HG03025 (cell line): ENCODE data around the gene PHLDA2.

Experiments
- ATAC-seq: cut with Tn5 transposase; IDR thresholded peaks from one replicate; pipeline ENCODE4 v1.9.1; 2021; ENCODE audit warnings: mild to moderate bottlenecking, moderate library complexity; ENCODE audit not compliant: unreplicated experiment, low FRiP score

PHLDA2 gene

DNA sequence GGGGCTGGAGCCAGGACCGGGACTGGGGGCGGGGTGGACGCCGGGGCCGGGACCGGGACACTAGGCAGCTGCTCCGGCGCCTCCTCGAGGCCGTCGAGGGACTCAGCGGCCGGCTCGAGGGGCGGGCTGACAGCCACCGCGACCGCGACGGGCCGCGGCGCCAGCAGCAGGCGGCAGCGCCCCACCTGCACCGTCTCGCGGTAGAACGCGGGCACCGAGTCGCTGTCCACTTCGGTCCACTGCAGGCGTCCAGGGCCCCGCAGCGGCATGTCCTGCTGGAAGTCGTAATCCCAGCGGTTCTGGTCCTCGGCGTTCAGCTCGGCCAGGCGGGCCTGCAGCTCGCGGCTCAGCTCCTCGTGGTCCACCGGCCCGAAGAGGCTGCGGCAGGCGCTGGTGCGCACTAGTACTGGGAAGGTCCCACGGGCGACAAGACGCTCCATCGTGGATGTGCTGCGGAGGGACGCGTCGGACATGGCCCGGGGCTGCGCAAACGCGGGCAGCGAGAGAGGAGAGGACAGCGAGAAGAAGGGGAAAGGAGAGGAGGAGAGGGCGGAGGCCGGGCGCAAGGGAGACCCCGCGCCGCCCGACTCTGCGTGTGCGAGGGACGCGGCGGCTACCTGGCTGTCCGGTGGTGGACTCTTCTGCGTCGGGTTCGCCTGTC lies 44.1 kb downstream of the PHLDA2 start:
- ATAC-seq = no peak

GRCh38 chr11:2883979-2884815 lies 45.0 kb downstream of the PHLDA2 start:
- ATAC-seq = no peak

DNA sequence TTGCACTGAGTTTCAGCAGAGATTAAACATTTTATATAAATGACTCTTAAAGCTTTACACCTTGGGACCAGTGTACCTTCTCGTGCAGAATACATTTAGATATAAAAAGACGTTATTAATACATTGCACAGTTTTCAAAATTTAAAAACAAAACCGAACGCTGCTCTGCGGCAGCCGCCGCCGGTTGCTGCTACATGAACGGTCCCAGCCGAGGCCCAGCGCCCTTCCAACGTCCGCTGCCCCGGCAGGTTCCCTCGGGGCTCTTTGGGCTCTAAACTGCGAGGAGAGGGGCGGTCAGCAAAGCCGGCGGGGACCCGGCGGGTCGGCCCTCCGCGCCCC lies 45.6 kb downstream of the PHLDA2 start:
- no peak for ATAC-seq

DNA sequence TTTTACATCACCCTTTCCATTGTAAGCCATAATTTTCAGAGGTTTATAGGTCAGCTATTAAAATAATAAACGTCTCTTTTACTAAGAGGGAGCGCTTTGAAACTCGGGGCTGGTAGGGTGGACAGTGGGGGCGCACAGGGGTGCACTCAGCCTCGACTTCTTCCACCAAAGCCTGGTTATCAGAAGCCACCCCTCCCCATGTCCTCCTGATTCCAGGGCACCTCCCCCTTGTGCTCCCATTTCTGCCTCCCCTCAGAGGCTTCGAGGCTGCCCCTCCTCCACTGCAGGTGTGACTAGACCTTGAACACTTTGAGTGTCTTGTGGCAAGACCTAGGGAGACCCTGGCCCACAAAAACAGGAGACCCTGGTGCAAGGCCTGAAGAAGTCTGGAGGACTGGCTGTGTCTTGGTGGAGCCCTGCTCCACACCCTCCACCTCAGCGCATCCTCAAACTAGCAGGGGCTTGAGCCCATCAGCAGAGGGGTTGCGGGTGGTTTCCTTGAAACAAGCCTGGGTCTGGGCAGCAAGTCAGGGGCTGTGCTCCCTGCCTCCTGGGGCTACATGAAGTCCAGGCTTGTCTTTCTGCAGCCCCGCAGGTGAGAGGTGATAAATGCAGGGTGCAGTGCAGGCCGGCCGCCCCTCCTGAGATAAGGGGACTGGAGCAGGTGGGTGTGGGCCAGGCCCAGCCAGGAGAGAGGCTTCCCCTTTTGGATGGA lies 46.7 kb downstream of the PHLDA2 start:
- no peak for ATAC-seq

GRCh38 chr11:2881981-2882375 lies 47.2 kb downstream of the PHLDA2 start:
- no peak for ATAC-seq

GRCh38 chr11:2881076-2881980 lies 47.9 kb downstream of the PHLDA2 start:
- ATAC-seq = no peak

GRCh38 chr11:2880646-2881045 lies 48.6 kb downstream of the PHLDA2 start:
- ATAC-seq = no peak

- no peak for ATAC-seq
Observed at GRCh38 chr11:2878782-2879181, 50.4 kb downstream of the PHLDA2 start.
